GM23248 (cell line): ENCODE measurements around the gene MYO1H. TPM values are rescaled to one million over a fixed set of nuclear protein-coding genes. Genes with fewer than 3 reads are reported as not detected.

Source experiments
- DNase-seq: peaks from one replicate; pipeline ENCODE4 v3.0.0-alpha.2; 2015
- H2AFZ ChIP-seq: fragments of 200-600 bp; sonication (generic); 2 replicates; pipeline ENCODE4 v1.6.1; 2016; ENCODE audit warnings: antibody characterized with exemption
- H3F3A ChIP-seq: fragments of 200-600 bp; sonication (generic); 2 replicates; pipeline ENCODE4 v1.6.1; 2016; ENCODE audit warnings: mild to moderate bottlenecking, antibody characterized with exemption, mixed run types; ENCODE audit not compliant: insufficient read depth
- H3K27ac ChIP-seq: fragments of 200-600 bp; sonication (generic); 2 replicates; pipeline ENCODE4 v1.5.1; 2016; ENCODE audit warnings: mild to moderate bottlenecking
- H3K27me3 ChIP-seq: fragments of 200-600 bp; sonication (generic); replicated peaks from 2 replicates; pipeline ENCODE4 v1.6.1; 2016; ENCODE audit warnings: mild to moderate bottlenecking; ENCODE audit not compliant: insufficient read depth
- H3K36me3 ChIP-seq: fragments of 200-600 bp; sonication (generic); 2 replicates; pipeline ENCODE4 v1.6.1; 2016; ENCODE audit warnings: low read depth, mild to moderate bottlenecking
- H3K4me1 ChIP-seq: fragments of 200-600 bp; sonication (generic); 2 replicates; pipeline ENCODE4 v1.6.1; 2016; ENCODE audit warnings: mild to moderate bottlenecking; ENCODE audit not compliant: insufficient read depth
- H3K4me2 ChIP-seq: fragments of 200-600 bp; sonication (generic); one replicate; pipeline ENCODE4 v1.6.1; 2016; ENCODE audit warnings: mild to moderate bottlenecking; ENCODE audit not compliant: unreplicated experiment
- H3K4me3 ChIP-seq: fragments of 200-600 bp; sonication (generic); 2 replicates; pipeline ENCODE4 v1.5.1; 2016; ENCODE audit warnings: mild to moderate bottlenecking
- H3K79me2 ChIP-seq: fragments of 200-600 bp; sonication (generic); 2 replicates; pipeline ENCODE4 v1.6.1; 2016; ENCODE audit warnings: mild to moderate bottlenecking; ENCODE audit not compliant: insufficient read depth
- H3K9ac ChIP-seq: fragments of 200-600 bp; sonication (generic); 2 replicates; pipeline ENCODE4 v1.6.1; 2016; ENCODE audit warnings: mild to moderate bottlenecking
- H3K9me2 ChIP-seq: fragments of 200-600 bp; sonication (generic); 2 replicates; pipeline ENCODE4 v1.6.1; 2016; ENCODE audit warnings: mixed run types, mild to moderate bottlenecking, moderate library complexity; ENCODE audit not compliant: insufficient read depth
- H3K9me3 ChIP-seq: fragments of 200-600 bp; sonication (generic); one replicate; pipeline ENCODE4 v1.6.1; 2017; ENCODE audit warnings: low read depth
- H4K20me1 ChIP-seq: fragments of 200-600 bp; sonication (generic); 2 replicates; pipeline ENCODE4 v1.6.0; 2016; ENCODE audit not compliant: insufficient read depth
- EZH2 ChIP-seq: fragments of 200-600 bp; sonication (generic); IDR thresholded peaks from 2 replicates; pipeline ENCODE4 v1.6.1; 2018; ENCODE audit warnings: antibody characterized with exemption, mild to moderate bottlenecking; ENCODE audit not compliant: insufficient read depth, poor library complexity, severe bottlenecking
- EZH2phosphoT487 ChIP-seq: fragments of 200-600 bp; sonication (generic); IDR thresholded peaks from 2 replicates; pipeline ENCODE4 v1.6.1; 2018; ENCODE audit warnings: antibody characterized with exemption, moderate library complexity, mild to moderate bottlenecking, low read depth; ENCODE audit not compliant: insufficient read depth
- WGBS, 2 experiments: methylation state at CpG; one replicate each; pipeline ENCODE4 v1.1.6; 2015 to 2017; ENCODE audit warnings: low lambda C conversion rate in 2 of 2, low coverage in 1 of 2; ENCODE audit errors: missing lambda C conversion rate in 2 of 2; 5-methylcytosine and 5-hydroxymethylcytosine counted together
- in situ Hi-C: fragments of 300-500 bp; cut with MboI; formaldehyde crosslinking; loops from 2 replicates; pipeline ENCODE4 v1.15.0; 2020
- polyA plus RNA-seq: library from polyadenylated mRNA; unstranded; fragments of >200 nt; fragmentation: Nextera tagmentation; extraction: Ambion mirVana; gene quantifications from 2 replicates; pipeline ENCODE4 v1.2.1, GENCODE V29; 2016
- total RNA-seq: library from RNA; depleted of rRNA; stranded (reverse); fragments of >200 nt; shearing (Covaris generic); gene quantifications from 2 replicates; pipeline ENCODE4 v1.2.3, GENCODE V29; 2014; rRNA removed

The MYO1H gene, protein sequence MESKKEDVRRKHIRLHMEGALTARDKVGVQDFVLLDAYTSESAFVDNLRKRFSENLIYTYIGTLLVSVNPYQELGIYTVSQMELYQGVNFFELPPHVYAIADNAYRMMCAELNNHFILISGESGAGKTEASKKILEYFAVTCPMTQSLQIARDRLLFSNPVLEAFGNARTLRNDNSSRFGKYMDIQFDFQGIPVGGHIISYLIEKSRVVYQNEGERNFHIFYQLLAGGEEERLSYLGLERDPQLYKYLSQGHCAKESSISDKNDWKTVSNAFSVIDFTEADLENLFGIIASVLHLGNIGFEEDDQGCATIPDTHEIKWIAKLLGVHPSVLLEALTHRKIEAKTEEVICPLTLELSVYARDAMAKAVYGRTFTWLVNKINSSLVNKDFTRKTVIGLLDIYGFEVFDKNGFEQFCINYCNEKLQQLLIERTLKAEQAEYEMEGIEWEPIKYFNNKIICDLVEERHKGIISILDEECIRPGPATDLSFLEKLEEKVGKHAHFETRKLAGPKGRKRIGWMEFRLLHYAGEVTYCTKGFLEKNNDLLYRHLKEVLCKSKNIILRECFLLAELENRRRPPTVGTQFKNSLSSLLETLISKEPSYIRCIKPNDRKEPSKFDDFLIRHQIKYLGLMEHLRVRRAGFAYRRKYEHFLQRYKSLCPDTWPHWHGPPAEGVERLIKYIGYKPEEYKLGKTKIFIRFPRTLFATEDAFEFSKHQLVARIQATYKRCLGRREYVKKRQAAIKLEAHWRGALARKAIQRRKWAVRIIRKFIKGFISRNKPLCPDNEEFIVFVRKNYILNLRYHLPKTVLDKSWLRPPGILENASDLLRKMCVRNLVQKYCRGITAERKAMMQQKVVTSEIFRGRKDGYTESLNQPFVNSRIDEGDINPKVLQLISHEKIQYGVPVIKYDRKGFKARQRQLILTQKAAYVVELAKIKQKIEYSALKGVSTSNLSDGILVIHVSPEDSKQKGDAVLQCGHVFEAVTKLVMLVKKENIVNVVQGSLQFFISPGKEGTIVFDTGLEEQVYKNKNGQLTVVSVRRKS
- total RNA-seq (not detected in 2 replicates), polyA plus RNA-seq (not detected in 2 replicates)

GRCh38 chr12:109347589-109347988 is at the start of gene MYO1H:
MYO1H (plus strand) TSS chr12:109347900; CDS start chr12:109347961, 61 bp downstream.
- Histone ChIP-seq H3K4me2 (no peak within 1 kb of the TSS), H3K9me2 (no peaks in the 10 kb centered on the region), H3K9me3 (no peaks in the 10 kb centered on the region), H3K27me3 (peaks cover 22% of the 10 kb centered on the region), H3K27ac (no peak within 1 kb of the TSS), H3K9ac (no peak within 1 kb of the TSS), H2AFZ (no peak within 1 kb of the TSS), H3K36me3 (no peaks in the 10 kb centered on the region), H4K20me1 (no peaks in the 10 kb centered on the region), H3K79me2 (no peaks in the 10 kb centered on the region), H3K4me3 (no peak within 1 kb of the TSS), H3F3A (no peaks in the 10 kb centered on the region), H3K4me1 (no peaks in the 10 kb centered on the region)
- DNase-seq = no peak
- TF ChIP-seq EZH2 = no peak
- TF ChIP-seq EZH2phosphoT487 = no peak
- WGBS, 2 experiments = 63 to 66% methylated on average over 8 of the region's 8 CpGs
- in situ Hi-C loops = no loop called here

- no peak for TF ChIP-seq EZH2
- no peak for TF ChIP-seq EZH2phosphoT487
- Histone ChIP-seq H3F3A (no peaks in the 10 kb centered on the region), H3K9me3 (no peaks in the 10 kb centered on the region), H3K27me3 (peaks cover 11% of the 10 kb centered on the region), H3K27ac (no peak overlapping the region), H3K79me2 (no peaks in the 10 kb centered on the region), H3K9me2 (no peaks in the 10 kb centered on the region), H2AFZ (no peak overlapping the region), H3K4me3 (no peak overlapping the region), H3K36me3 (no peaks in the 10 kb centered on the region), H4K20me1 (no peaks in the 10 kb centered on the region), H3K9ac (no peak overlapping the region), H3K4me2 (no peak overlapping the region), H3K4me1 (no peaks in the 10 kb centered on the region)
- WGBS, 2 experiments = 69 to 74% methylated on average over 7 of the region's 7 CpGs
- no peak for DNase-seq
- in situ Hi-C loops = no loop called here
Observed at GRCh38 chr12:109299849-109300248, 47.9 kb upstream of the MYO1H start.

GRCh38 chr12:109301643-109302168 is 46.0 kb upstream of the MYO1H start:
- Histone ChIP-seq H3K79me2 (no peaks in the 10 kb centered on the region), H3K27me3 (peaks cover 28% of the 10 kb centered on the region), H2AFZ (no peak overlapping the region), H3K9me2 (no peaks in the 10 kb centered on the region), H4K20me1 (no peaks in the 10 kb centered on the region), H3K27ac (no peak overlapping the region), H3K4me3 (no peak overlapping the region), H3K9ac (no peak overlapping the region), H3K4me2 (no peak overlapping the region), H3K4me1 (no peaks in the 10 kb centered on the region), H3K9me3 (no peaks in the 10 kb centered on the region), H3F3A (no peaks in the 10 kb centered on the region), H3K36me3 (no peaks in the 10 kb centered on the region)
- in situ Hi-C loops = no loop called here
- whole genome bisulfite sequencing, 2 experiments = 55 to 61% methylated on average over 3 of the region's 3 CpGs
- DNase-seq = no peak
- TF ChIP-seq EZH2 (no peak), EZH2phosphoT487 (no peak)

DNA sequence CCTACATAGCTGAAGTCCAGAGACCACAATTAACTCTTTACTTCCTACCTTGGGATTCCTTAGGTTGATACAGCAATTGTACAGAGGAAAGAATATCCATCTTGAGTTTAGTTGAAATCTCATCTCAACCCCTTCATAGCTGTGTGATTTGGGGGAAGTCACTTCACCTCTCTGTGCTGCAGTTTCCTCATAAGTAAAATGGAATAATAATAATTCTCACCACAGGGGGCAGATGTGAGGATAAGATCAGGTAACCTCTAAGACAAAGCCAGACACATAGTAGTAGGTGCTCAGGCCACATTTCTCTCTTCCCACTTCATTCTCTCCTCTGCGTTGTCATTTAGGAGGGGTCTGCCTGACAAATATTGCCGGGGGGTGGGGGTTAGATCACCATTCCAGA is 45.3 kb upstream of the MYO1H start:
- Histone ChIP-seq H3F3A (no peaks in the 10 kb centered on the region), H3K4me2 (no peak overlapping the region), H3K27ac (no peak overlapping the region), H3K36me3 (no peaks in the 10 kb centered on the region), H3K9me3 (no peaks in the 10 kb centered on the region), H3K4me1 (no peaks in the 10 kb centered on the region), H3K79me2 (no peaks in the 10 kb centered on the region), H3K27me3 (peaks cover 33% of the 10 kb centered on the region), H2AFZ (no peak overlapping the region), H4K20me1 (no peaks in the 10 kb centered on the region), H3K9ac (no peak overlapping the region), H3K9me2 (no peaks in the 10 kb centered on the region), H3K4me3 (no peak overlapping the region)
- no peak for DNase-seq
- WGBS, 2 experiments = 36 to 50% methylated on average over 2 of the region's 2 CpGs
- in situ Hi-C loops = no loop called here
- no peak for TF ChIP-seq EZH2
- no peak for TF ChIP-seq EZH2phosphoT487
